RWPE1 (cell line): ENCODE data around the gene SPG7.
A peak's percentile ranks its signal among the peaks of the same experiment; 100 is the strongest.

Source experiments
- CTCF ChIA-PET: fragments of 350-600 bp; sonication (Branson Sonifier 250); formaldehyde crosslinking; extraction: SDS; loops from one replicate; lab custom pipeline; 2021; lab: Yijun Ruan, JAX
- POLR2A ChIA-PET: fragments of 400-600 bp; formaldehyde crosslinking; extraction: SDS; loops from one replicate; lab custom pipeline; 2020; ENCODE audit warnings: antibody characterized with exemption; ENCODE audit not compliant: low non-redundant PET; lab: Yijun Ruan, JAX
- DNase-seq: peaks from one replicate; pipeline ENCODE4 v3.0.0; 2012; ENCODE audit warnings: low spot score
- H3K27ac ChIP-seq: fragments of 450-650 bp; 2 replicates; pipeline ENCODE4 v1.5.1; 2017
- CTCF ChIP-seq: fragments of 450-650 bp; conservative IDR thresholded peaks from 2 replicates; pipeline ENCODE4 v1.5.1; 2017; ENCODE audit warnings: low read depth, mild to moderate bottlenecking

Gene SPG7

GRCh38 chr16:89507214-89507833 is 879 bp upstream of the SPG7 start:
- H3K27ac ChIP-seq, result peak overlapping the region; percentile 90
- no peak for DNase-seq
- ChIA-PET CTCF (interaction anchor here (0.6 to 0.7 kb wide), 2 partner anchors 134 to 164 kb away, joined by 3 read pairs; no protein-coding TSS in a partner anchor), POLR2A (interaction anchor here (0.5 to 1.2 kb wide), 3 partner anchors 9 to 52 kb away, joined by 3 read pairs; no protein-coding TSS in a partner anchor)
- no peak for TF ChIP-seq CTCF

- CTCF ChIA-PET, result no interaction called here
- no peak overlapping the region for H3K27ac ChIP-seq
- DNase-seq, result no peak
- POLR2A ChIA-PET, result no interaction called here
- TF ChIP-seq CTCF, result no peak
Observed at GRCh38 chr16:89510526-89510925, 2.3 kb downstream of the SPG7 start.

GRCh38 chr16:89511374-89511773 is 3.2 kb downstream of the SPG7 start:
- CTCF ChIA-PET, result no interaction called here
- no peak for TF ChIP-seq CTCF
- POLR2A ChIA-PET, result interaction anchor here (0.6 kb wide), 1 partner anchor 48 kb away, joined by 3 read pairs; no protein-coding TSS in a partner anchor
- DNase-seq, result no peak
- peak overlapping the region; percentile 18 for H3K27ac ChIP-seq

GRCh38 chr16:89512453-89512852 is 4.2 kb downstream of the SPG7 start:
- ChIA-PET POLR2A (no interaction called here), CTCF (no interaction called here)
- no peak for DNase-seq
- peak overlapping the region; percentile 18 for H3K27ac ChIP-seq
- TF ChIP-seq CTCF, result no peak

GRCh38 chr16:89517128-89517527 is 8.9 kb downstream of the SPG7 start:
- ChIA-PET CTCF (interaction anchor here (0.5 kb wide), 1 partner anchor 717 kb away, joined by 3 read pairs; no protein-coding TSS in a partner anchor), POLR2A (interaction anchor here (0.6 kb wide), 1 partner anchor 12 kb away, joined by 8 read pairs; no protein-coding TSS in a partner anchor)
- no peak for TF ChIP-seq CTCF
- DNase-seq, result no peak
- no peak overlapping the region for H3K27ac ChIP-seq

GRCh38 chr16:89519881-89520280 is 11.7 kb downstream of the SPG7 start:
- no peak for TF ChIP-seq CTCF
- CTCF ChIA-PET, result no interaction called here
- POLR2A ChIA-PET, result no interaction called here
- DNase-seq, result no peak
- H3K27ac ChIP-seq, result no peak overlapping the region; the same call in 1 of the 2 replicates
